ENCODE measurements around the gene EHHADH. TPM values are rescaled to one million over a fixed set of nuclear protein-coding genes. Genes with fewer than 3 reads are reported as not detected.
A peak's percentile ranks its signal among the peaks of the same experiment; 100 is the strongest.

EHHADH gene
- total RNA-seq, 4 donors from 2014 or later: 4.8 to 7.1 (median 6.3) TPM

- Histone ChIP-seq H3K36me3 (peaks cover 3% of the 10 kb centered on the region), H3K4me3 (no peak overlapping the region), H3K27ac (no peak overlapping the region), H3K4me1 (no peaks in the 10 kb centered on the region), H3K9me3 (no peaks in the 10 kb centered on the region), H3K27me3 (no peaks in the 10 kb centered on the region)
- TF ChIP-seq POLR2A (IDR thresholded peaks at IDR 0.05): no peak
- TF ChIP-seq CTCF (IDR thresholded peaks at IDR 0.05): no peak
- TF ChIP-seq EP300 (IDR thresholded peaks at IDR 0.05): no peak
- TF ChIP-seq POLR2AphosphoS5 (IDR thresholded peaks at IDR 0.05): no peak
- DNase-seq (ENCODE audit: low spot score in 2 of 2): no peak
These were observed 28.3 kb downstream of the EHHADH start for GRCh38 chr3:185225523-185225922.

GRCh38 chr3:185225080-185225479 is 28.8 kb downstream of the EHHADH start:
- DNase-seq (ENCODE audit: low spot score in 2 of 2): no peak
- H3K9me3 ChIP-seq: no peaks in the 10 kb centered on the region
- TF ChIP-seq EP300 (IDR thresholded peaks at IDR 0.05) (no peak), CTCF (IDR thresholded peaks at IDR 0.05) (no peak), POLR2A (IDR thresholded peaks at IDR 0.05) (no peak), POLR2AphosphoS5 (IDR thresholded peaks at IDR 0.05) (no peak)
- WGBS: 96% methylated on average over 1 of the region's 1 CpG
- H3K27me3 ChIP-seq: no peaks in the 10 kb centered on the region
- H3K4me3 ChIP-seq: no peak overlapping the region
- H3K4me1 ChIP-seq: no peaks in the 10 kb centered on the region
- H3K27ac ChIP-seq: no peak overlapping the region
- H3K36me3 ChIP-seq: peaks cover 3% of the 10 kb centered on the region

GRCh38 chr3:185221203-185221602 is 32.6 kb downstream of the EHHADH start:
- Histone ChIP-seq H3K27ac (no peak overlapping the region), H3K36me3 (peaks cover 2% of the 10 kb centered on the region), H3K4me1 (no peaks in the 10 kb centered on the region), H3K9me3 (no peaks in the 10 kb centered on the region), H3K27me3 (no peaks in the 10 kb centered on the region), H3K4me3 (no peak overlapping the region)
- DNase-seq (ENCODE audit: low spot score in 2 of 2): no peak
- TF ChIP-seq POLR2AphosphoS5 (IDR thresholded peaks at IDR 0.05): no peak
- no peak for TF ChIP-seq CTCF (IDR thresholded peaks at IDR 0.05)
- no peak for TF ChIP-seq EP300 (IDR thresholded peaks at IDR 0.05)
- TF ChIP-seq POLR2A (IDR thresholded peaks at IDR 0.05): no peak

- no peak overlapping the region for H3K4me3 ChIP-seq
- 71% methylated on average over 3 of the region's 3 CpGs for WGBS
- DNase-seq (ENCODE audit: low spot score in 2 of 2): no peak
These were observed 37.3 kb downstream of the EHHADH start for GRCh38 chr3:185216607-185216958.

GRCh38 chr3:185215873-185216606 is 37.8 kb downstream of the EHHADH start:
- no peaks in the 10 kb centered on the region for H3K4me1 ChIP-seq
- no peak for TF ChIP-seq POLR2AphosphoS5 (IDR thresholded peaks at IDR 0.05)
- TF ChIP-seq CTCF (IDR thresholded peaks at IDR 0.05): peak in 1 of 2 donors; percentile 16
- WGBS: 32% methylated on average over 6 of the region's 6 CpGs
- no peak overlapping the region for H3K27ac ChIP-seq
- DNase-seq (ENCODE audit: low spot score in 2 of 2): no peak
- no peaks in the 10 kb centered on the region for H3K9me3 ChIP-seq
- H3K4me3 ChIP-seq: no peak overlapping the region
- H3K27me3 ChIP-seq: no peaks in the 10 kb centered on the region
- H3K36me3 ChIP-seq: no peaks in the 10 kb centered on the region

More at GRCh38 chr3:185216607-185216958, 37.3 kb downstream of the EHHADH start:
- H3K27ac ChIP-seq: no peak overlapping the region
- no peaks in the 10 kb centered on the region for H3K9me3 ChIP-seq
- TF ChIP-seq EP300 (IDR thresholded peaks at IDR 0.05) (no peak), POLR2AphosphoS5 (IDR thresholded peaks at IDR 0.05) (no peak), POLR2A (IDR thresholded peaks at IDR 0.05) (no peak), CTCF (IDR thresholded peaks at IDR 0.05) (no peak)
- no peaks in the 10 kb centered on the region for H3K27me3 ChIP-seq
- no peaks in the 10 kb centered on the region for H3K4me1 ChIP-seq
- H3K36me3 ChIP-seq: no peaks in the 10 kb centered on the region
